ENCODE results near the gene FAHD2A.
"Not testable (repeated sequence)": the region's sequence is repeated elsewhere in the genome, so short reads cannot be mapped to it uniquely, and the experiment has no call there.

Gene FAHD2A, protein sequence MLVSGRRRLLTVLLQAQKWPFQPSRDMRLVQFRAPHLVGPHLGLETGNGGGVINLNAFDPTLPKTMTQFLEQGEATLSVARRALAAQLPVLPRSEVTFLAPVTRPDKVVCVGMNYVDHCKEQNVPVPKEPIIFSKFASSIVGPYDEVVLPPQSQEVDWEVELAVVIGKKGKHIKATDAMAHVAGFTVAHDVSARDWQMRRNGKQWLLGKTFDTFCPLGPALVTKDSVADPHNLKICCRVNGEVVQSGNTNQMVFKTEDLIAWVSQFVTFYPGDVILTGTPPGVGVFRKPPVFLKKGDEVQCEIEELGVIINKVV

DNA sequence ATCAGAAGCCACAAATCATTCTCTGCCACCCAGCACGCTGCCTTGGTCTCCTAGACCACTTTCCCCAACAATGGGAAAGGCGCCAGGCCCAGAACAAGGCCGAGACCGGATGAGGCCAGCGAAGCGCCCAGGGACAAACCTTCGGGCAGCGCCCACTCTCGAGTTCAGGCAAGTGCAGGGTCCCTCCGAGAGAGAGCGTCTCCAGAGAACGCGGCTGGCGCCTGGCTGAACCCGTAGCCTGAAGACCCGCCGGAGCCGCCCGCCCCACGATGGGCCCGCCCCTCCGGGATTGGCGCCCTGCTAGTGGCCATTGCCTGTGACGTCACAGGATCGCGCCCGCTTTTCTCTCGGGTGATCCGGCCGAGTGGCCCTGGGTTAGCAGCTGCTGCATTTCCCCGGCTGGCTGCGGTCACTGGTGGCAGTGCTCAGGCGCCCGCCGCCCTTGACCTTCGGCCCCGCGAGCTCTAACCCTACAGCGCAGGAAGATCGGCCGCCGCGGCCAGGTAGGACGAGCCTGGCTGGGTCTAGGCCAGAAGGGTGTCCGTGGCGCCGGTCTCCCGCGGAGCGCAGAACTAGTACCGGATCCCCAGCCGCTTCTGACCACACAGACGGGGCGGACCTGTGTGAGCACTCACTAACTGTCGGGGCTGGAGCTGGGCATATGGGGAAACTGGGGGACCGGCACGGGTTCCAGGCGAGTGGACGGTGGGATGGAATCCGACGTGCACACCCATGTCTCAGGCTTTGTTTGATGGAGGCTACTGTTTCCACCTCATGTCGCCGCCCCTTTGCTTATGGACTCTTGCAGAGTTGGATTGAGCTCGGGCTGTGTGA, at the start of gene FAHD2A:
FAHD2A (plus strand) TSS at position 339 of the 834 bp plus-strand sequence. CDS start 2,851 bp downstream, outside the sequence.
- DNase-seq (ENCODE audit: low spot score): peak; percentile 90

DNA sequence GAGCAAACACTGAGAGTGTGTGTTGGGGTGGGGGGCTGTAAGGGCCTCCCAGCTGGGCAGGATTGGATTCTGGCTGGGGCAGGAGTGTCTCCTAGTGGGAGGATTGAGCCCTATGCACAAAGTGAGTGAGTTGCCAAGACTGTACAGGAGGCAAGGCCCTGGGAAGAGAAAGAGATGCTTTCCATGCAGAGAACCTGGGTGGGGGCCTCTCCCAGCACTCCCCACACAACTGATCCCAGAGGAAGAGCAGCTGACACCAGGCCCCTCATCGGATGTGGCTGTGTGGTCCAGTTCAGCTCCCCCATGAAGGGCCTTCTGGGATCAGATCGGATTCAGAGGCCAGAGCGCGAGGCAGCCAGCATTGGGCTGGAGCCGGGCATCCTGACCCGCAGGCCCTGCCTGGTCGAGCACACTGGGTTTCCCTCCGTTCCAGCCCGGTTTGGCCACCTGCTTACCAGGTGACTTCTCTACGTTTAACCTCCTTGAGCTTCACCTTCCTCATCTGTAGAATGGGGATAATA, 49.4 kb upstream of the FAHD2A start:
- DNase-seq (ENCODE audit: low spot score): no peak

DNA sequence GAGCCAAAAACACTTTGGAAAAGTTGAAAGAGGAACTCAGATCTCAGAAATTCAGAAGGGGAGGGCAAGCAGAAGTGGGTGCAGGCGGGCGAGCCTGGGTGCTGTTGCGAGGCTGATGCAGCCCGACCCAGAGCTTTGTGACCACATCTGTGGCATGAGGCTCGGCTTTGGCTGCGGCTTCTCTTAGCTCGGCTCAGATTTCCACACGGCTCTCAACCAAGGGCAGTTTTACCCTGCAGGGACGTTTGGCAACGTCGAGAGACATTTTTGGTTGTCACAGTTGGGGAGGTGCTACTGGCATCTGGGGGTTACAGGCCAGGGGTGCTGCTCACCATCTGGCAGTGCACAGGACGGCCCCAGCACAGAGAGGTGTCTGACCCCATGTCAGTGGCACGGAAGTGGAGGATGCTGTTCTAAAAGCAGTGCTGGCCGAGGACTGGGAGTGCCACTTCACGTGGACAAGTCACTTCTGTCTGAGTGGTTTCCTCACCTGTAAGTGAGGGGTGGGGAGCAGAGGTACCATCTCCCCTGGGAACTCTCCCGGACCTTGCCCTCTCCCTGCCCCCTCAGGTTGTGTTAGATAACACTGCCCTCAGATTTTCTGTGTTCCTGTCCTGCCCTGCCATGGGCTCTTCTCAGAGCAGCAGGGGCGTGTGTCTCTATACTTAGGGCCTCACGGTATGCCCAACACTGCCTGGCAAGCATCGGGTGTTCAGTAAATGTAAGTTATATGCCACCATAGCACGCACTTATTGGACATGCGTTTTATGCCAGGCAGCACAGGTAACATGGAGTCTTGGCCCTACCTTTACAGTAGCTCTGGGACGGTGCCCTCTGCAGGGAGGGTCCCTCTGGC, 48.7 kb upstream of the FAHD2A start:
- no peak for DNase-seq (ENCODE audit: low spot score)

DNA sequence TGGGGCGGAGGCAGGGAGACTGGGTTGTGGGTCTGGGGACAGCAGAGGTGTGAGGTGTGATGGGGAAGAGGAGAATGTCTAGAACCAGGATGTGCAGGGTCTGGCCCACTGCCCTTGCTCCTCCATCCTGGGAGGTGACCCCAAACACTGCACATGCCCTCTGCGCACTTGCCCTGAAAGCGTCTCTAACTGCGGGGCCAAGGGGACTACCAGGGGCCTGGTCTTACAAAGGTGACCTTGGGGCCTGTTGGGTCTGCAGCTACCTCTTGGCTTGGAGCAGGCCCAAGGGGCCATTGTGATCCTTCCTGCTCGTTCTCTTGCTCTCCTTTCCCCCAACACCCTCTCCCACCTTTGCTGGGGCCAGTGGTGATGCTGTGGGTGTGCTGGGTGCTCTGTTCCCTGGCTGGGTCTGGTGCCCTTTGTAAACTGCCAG, 48.0 kb upstream of the FAHD2A start:
- no peak for DNase-seq (ENCODE audit: low spot score)

DNA sequence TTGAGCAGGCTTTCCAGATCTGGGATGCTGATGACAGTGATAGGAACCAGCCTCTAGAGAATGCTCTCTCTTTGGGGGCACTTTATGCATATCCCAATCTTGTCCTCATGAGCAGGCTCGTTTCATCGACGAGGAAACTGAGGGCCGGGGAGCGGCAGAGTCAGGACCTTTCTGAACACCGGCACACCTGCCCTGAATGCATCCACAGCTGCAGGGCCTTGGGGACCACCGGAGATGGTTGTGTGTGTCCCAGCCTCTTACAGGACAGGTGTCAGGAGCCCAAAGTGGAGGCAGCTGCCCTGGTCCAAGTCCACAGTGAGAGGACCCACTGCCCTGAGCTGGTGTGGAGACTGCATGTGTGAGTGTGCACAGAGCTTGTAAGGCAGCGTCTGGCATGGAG, 47.6 kb upstream of the FAHD2A start:
- DNase-seq (ENCODE audit: low spot score): no peak

DNA sequence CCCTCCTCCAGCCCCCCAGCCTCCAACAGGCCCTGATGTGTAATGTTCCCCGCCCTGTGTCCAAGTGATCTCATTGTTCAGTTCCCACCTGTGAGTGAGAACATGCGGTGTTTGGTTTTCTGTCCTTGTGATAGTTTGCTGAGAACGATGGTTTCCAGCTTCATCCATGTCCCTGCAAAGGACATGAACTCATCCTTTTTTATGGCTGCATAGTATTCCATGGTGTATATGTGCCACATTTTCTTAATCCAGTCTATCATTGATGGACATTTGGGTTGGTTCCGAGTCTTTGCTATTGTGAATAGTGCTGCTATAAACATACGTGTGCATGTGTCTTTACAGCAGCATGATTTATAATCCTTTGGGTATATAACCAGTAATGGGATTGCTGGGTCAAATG, 47.0 kb upstream of the FAHD2A start:
- DNase-seq (ENCODE audit: low spot score): not testable (repeated sequence)

DNA sequence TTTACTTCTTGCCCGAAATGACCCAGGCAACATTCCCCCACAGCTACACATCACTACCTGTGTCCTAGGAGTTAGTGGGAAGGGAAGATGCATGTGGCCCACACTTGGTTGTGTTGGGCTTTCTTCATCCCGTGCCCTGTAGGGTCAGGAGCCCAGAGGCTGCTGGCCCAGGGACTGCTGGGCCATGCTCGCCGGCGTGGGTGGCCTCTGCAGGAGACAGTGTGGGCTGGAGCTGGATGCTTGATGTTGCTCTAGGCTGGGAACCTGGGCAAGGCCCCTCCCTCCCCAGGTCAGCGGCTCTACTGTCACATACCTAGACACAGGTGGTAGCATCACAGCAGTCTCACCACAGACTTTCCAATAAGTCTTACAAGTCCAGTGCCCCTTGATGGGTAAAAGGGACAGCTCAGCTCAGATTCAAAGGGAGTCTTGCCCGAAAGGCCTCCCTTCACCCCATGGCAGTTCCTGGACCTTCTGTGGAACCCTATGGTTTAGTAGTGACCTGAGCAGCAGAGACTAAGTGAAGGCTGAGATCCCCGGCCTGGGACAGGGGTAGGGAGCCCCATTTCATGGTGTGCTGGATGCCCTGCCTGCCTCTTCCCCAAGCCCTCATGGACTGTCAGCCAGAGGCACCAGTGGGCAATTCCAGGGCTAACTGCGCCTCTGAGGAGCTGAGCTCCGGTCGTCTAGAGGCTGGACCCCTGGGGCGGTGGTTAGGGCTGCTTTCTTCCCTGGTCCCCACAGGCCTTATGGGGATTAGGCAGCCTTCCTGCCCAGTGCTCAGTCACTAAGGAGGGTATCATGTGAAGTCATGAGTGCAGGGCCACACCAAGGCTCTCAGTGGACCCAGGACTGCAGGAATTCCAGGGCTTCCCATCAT, 45.4 kb upstream of the FAHD2A start:
- DNase-seq (ENCODE audit: low spot score): no peak

DNA sequence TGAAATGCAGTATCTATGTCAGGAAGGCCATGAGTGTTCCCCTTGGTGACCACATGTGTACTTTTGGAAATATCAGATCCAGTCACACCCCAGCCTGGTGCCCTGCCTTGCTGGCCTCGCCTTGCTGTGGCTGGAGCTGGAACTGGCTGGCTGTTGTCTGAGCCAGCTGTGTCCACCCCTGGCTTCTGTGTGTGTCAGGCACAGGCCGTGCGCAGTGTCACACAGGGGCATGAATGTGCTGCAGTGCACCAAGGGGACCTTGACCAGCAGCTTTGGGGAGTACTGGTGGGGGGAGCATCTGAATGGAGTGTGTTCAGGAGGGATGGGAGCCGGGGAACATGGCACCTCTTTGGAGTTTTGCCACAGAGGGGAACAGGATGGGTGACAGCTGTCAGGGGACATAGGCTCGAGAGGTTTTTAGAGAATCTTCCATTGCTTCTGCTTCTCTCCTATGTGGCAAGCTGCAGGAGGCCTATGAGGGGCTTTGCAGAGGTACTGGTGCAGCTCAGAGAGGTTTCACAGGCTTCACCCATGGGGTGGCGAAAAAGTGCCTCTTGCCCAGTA, 44.7 kb upstream of the FAHD2A start:
- no peak for DNase-seq (ENCODE audit: low spot score)

DNA sequence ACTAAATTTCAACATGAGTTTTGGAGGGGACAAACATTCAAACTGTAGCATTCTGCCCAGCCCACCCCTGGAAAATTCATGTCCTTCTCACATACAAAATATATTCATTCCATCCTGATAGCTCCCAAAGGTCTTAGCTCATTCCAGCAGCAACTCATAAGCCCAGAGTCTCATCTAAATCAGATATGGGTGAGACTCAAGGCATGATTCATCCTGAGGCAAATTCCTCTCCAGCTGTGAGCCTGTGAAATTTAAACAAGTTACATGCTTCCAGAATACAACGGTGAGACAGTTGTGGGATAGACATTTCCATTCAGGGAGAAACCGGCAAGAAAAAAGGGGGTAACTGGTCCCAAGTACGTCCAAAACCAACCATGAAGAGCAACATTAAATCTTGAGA, 43.5 kb upstream of the FAHD2A start:
- no peak for DNase-seq (ENCODE audit: low spot score)

DNA sequence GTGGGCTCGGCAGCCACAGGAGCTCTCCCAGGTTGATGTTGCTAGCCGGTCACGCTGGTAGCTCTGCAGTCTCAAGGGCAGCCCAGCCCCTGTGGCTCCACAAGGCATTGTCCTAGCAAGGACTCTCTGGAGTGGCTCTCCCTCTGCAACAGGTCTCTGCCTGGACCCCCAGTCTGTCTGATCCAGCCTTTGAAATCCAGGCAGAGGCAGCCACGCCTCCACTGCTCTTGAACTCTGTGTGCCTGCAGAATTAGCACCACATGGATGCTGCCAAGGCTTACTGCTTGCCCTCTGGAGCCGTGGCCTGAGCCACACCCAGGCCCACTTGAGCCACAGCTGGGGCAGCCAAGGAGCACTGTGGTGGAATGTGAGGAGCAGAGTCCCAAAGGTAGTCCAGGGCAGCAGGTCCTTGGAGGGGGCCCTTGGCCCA, 43.0 kb upstream of the FAHD2A start:
- no peak for DNase-seq (ENCODE audit: low spot score)

DNA sequence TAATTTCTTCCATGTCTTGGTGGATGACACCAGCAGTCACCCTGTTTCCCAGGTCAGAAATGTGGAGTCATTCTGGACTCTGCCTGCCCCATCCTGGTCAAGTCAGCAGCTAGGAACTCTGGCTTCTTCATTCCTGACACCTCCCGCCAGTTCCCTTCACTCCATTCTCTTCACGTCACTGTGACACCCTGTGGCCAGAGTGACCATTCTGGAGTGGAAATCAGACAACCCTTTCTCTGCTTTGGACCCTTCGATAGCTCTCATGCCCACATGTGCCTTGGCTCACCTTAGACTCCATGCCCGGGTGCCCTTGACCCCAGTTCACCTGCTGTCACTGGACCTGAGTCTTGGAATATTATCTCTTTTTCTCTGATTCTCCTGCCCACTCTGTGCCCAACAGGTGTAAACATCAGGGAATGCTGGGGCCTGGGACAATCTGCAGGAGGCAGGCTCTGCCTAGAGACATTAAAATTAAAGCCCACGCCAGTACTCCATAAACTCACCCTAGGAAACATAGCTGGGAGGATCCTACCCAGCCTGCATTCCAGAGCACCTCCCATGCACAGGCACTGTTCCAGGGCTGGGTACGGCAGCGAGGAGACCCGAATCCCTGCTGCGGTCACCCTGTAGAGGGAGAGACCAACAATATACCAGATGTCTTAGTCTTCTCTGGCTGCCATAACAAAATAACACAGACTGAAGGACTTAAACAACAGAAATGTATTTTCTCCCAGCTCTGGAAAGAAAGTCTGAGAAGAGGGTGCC, 41.1 kb upstream of the FAHD2A start:
- no peak for DNase-seq (ENCODE audit: low spot score)

DNA sequence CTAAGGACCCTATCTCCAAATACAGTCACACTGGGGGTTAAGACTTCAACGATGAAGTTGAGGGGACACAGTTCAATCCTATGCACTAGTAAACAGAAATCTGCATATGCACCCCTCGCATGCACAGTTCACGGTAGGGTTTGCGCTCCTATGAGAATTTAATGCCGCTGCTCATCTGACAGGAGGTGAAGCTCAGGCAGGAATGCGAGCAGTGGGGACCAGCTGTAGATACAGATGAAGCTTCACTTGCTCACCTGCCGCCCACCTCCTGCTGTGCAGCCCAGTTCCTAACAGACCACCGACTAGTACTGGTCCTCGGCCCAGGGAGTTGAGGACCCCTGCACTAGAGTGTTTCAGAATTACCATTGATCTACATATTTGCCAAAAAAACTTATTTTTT, 40.0 kb upstream of the FAHD2A start:
- DNase-seq (ENCODE audit: low spot score): no peak

DNA sequence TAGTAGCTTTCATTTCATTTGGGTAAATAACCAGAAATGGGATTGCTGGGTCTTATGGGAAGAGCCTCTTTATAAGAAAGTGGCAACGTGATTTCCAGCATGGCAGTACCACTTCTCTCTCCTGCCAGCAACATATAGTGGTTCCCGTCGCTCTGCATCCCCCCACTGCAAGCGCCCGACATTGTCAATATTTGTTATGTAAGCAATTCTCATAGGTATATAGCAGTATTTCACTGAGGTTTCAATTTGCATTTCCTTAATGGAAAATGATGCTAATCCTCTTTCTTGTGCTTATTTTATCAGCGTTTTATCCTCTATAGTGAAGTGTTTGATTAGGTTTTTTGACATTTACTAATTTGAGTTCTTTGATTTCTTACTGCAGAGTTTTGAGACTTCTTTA, 36.0 kb upstream of the FAHD2A start:
- no peak for DNase-seq (ENCODE audit: low spot score)

DNA sequence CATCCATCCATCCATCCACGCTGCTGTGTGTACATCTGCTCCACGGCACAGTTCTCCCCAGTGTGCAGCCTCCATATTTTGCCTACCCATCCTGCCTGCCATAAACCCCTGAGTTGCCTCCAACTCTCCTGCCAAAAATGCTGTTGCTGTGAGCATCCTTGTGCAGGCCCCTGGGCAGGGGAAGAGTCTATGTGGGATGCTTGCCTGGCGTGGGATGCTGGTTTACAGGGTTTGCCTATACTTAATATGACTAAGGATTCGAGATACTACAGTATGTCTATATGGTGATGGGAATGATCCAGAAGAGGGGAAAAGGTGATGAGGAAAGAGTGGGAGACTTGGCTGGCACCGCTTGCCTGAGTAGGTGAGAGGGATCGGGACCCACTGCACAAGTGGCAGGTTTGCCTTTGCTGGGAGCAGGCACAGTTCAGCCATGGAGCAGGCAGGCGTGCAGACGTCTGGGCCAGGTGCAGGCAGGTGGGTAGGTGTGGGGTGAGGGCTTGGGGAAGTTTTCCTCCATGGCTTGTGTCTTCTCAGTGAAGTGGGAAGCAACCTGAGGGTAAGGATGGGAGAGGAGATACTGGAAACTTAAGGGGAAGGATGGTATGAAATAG, 30.2 kb upstream of the FAHD2A start:
- no peak for DNase-seq (ENCODE audit: low spot score)

DNA sequence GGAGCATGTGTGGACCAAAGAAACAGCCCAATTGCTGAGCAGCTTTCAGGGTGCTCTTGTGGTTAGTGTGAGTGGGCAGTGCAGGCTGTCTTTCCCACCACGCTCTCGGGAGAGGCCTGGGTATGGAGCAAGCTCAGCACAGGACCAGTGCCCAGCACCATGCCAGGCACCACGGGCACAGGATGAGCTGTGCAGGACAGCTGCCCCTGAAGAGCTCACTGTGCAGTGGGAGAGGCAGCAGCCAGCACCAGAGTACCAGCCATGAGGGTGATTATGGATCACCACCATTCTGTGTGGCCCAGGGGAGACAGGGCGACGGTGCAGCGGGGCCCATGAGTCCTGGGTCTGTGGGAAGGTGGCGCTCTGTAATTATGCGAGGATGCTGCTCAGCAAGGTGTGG, 29.7 kb upstream of the FAHD2A start:
- no peak for DNase-seq (ENCODE audit: low spot score)

DNA sequence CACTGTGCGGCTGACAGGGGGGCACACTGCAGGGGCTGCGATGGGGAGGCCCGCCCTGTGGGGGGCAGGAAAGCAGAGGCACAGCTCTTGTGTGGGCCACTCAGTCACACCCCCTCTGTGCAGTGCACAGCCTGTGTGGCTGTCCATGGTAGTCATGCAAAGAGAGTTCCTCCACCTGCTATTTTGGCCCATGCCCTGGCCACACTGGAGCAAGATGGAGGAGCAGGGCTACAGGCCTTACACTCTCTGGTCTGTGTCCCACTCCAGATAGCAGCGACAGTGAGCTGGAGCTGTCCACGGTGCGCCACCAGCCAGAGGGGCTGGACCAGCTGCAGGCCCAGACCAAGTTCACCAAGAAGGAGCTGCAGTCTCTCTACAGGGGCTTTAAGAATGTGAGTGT, 28.5 kb upstream of the FAHD2A start:
- no peak for DNase-seq (ENCODE audit: low spot score)

DNA sequence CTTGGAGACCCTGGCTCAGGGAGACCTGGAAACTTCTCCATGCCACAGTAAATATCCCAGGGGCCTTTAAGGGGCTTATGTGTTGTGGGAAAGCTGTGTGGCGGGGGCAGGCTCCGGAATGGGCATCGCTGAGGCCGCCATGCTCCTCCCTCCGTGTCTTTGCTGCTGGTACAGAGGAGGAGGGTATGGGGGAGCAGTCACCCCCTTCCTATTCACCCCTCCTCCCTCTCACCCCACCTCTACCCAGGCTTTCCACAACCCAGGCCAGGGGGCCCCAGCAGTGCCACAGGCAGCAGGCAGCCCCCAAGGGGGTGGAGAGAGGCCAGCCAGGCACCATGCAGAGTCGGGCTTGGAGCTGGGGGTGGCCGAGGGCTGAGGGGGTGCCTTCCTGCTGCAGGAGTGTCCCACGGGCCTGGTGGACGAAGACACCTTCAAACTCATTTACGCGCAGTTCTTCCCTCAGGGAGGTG, 28.0 kb upstream of the FAHD2A start:
- no peak for DNase-seq (ENCODE audit: low spot score)

DNA sequence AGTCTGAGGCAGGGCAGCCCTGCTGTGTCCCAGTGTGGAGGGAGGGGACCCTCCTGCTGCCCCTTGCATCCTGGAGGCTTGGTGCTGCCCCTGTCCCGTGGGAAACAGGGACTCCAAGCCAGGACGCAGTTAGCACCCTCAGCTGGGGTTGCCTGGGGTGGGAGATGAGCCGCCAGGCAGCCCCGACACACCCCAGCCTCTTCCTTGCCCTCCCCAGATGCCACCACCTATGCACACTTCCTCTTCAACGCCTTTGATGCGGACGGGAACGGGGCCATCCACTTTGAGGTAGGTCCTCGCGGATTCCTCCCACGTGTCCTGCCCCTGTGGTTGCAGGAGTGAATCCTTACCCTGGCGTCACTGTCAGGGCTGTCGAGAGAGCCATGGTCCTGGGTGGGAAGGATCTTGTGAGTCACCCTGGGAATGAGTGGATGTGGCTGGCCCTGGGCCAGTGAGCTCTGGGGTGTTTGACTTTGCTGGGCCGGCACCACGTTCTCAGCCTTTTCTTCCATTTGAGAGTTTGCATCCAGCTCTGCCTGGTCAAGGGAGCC, 27.5 kb upstream of the FAHD2A start:
- DNase-seq (ENCODE audit: low spot score): peak; percentile 29

DNA sequence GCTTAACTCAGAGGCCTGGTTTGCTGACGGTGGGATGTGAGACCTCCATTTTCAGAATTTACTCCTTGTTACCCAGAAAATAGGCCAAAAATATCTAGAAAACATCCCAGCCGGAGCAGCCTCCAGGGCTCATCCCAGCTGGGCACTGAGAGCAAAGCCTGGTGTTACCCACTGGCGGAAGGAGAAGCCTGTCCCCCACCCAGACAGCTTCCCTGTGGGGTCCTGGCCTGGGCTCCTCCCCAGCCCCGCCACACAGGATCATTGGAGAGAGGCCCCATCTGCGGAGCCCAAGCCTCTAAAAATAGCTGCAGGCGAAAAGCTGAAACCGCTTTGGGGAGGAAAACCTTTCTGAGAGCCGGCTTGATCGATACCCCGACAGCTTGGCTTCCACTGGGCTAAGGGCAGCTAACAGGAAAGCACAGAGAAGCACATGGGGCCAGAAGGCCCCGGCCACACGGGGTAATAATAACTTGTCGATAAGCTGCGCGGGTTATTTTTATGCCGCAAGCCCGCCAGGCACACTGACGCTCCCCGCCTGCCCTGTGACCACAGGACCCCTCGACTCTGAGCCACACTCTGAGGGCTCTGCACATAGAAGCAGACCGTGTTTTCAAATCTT, 26.9 kb upstream of the FAHD2A start:
- DNase-seq (ENCODE audit: low spot score): no peak
